Measurements from ENCODE around the gene DDX23.
"Not testable (repeated sequence)": the region's sequence is repeated elsewhere in the genome, so short reads cannot be mapped to it uniquely, and the experiment has no call there.

The DDX23 gene

GRCh38 chr12:48861111-48861510, 9.1 kb upstream of the DDX23 start:
- no peak for DNase-seq

DNA sequence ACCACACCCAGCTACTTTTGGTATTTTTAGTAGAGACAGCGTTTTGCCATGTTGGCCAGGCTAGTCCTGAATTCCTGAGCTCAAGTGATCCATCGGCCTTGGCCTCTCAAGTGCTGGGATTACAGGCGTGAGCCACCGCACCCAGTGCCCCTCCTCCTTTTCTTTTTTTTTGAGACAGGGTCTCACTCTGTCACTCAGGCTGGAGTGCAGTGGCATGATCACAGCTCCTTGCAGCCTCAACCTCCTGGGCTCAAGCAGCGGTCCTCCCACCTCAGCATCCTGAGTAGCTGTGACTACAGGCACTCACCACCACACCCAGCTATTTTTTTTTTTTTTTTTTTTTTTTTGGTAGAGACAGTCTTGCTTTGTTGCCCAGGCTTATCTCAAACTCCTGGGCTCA, 8.3 kb upstream of the DDX23 start:
- DNase-seq: not testable (repeated sequence)

GRCh38 chr12:48859607-48860006, 7.6 kb upstream of the DDX23 start:
- DNase-seq: no peak

DNA sequence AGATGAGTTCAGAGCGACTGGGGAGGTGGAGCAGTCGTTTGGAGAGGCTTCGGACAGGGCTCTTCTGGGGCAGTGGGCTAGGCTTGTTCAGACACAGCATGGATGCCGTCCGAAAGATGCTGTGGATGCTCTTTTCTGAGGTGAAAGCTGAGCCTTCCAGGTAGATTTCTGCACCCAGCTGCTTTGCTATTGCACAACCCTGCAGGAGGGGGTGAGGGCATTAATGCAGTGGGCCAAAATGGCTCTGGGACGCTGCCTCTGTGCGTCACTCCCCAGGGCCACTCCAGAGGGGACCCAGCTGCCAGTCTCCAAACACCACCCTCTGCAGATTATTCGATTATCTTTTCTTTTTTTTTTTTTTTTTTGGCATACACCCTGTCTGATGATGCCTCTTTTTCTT, 6.1 kb upstream of the DDX23 start:
- no peak for DNase-seq

DNA sequence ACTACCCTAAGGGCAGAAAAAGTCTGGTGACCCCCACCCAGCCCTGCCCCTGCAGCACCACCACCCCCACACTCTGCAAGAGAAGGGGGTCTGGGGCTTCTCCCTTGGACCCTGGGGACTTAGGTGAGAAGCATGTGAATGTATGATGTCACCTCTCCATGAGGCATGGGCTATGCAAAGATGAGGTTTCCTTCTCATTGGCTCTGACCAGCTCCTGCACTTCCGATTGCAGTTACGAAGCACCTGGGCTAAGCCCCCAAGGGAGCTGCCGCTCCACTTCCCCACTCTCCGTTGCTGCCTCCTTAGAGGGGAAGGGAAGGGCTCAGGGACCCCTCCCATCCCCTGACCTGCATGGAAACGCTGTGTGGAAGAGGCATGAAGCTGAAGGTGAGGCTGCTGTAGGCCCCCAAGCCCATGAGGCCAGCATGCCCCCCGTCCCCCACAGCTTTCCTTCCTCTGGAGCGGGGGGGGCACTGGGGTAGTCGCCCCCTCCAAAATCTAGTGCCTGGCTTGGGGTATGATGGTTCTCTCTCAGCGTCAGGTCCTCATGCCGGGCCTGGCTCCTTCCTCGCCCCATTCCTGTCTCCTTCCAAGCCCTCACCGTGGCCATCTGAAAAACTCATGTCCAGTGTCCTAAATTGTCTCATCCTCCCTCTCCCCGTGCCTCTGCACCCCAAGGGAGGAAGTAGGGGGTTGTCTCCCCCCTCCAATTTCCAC, 5.5 kb upstream of the DDX23 start:
- DNase-seq: no peak

DNA sequence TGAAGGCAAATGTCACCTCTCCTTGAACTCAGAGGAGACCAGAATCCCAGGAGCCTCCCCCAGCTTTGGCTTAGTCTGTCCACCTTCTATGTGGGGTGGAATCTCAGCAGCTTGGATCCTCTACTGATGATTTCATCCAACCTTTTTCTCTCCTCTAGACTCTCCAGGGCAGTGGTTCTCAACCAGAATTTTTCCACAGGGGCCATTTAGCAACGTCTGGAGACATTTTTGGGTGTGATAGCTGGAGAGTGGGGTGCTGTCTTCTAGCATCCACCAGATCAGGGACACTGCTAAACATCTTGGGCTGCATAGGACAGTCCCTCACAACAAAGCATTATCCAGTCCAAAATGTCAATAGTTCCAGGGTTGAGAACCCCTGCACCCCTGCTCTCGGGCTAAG, 4.4 kb upstream of the DDX23 start:
- DNase-seq: no peak

DNA sequence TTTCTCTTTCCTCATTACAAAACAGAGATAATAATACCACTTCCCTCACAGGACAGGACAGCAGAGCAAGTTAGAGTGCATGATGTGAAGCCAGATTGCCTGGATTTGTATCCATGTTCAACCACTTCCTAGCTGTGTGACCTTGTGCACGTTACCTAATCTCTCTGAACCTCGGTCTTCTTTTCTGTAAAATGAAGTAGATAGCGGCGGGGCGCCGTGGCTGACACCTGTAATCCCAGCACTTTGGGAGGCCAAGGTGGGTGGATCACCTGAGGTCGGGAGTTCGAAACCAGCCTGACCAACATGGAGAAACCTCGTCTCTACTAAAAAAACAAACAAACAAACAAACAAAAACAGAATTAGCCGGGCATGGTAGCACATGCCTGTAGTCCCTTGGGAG, 3.0 kb upstream of the DDX23 start:
- not testable (repeated sequence) for DNase-seq

- no peak for DNase-seq
Observed at GRCh38 chr12:48854488-48854887, 2.5 kb upstream of the DDX23 start.

DNA sequence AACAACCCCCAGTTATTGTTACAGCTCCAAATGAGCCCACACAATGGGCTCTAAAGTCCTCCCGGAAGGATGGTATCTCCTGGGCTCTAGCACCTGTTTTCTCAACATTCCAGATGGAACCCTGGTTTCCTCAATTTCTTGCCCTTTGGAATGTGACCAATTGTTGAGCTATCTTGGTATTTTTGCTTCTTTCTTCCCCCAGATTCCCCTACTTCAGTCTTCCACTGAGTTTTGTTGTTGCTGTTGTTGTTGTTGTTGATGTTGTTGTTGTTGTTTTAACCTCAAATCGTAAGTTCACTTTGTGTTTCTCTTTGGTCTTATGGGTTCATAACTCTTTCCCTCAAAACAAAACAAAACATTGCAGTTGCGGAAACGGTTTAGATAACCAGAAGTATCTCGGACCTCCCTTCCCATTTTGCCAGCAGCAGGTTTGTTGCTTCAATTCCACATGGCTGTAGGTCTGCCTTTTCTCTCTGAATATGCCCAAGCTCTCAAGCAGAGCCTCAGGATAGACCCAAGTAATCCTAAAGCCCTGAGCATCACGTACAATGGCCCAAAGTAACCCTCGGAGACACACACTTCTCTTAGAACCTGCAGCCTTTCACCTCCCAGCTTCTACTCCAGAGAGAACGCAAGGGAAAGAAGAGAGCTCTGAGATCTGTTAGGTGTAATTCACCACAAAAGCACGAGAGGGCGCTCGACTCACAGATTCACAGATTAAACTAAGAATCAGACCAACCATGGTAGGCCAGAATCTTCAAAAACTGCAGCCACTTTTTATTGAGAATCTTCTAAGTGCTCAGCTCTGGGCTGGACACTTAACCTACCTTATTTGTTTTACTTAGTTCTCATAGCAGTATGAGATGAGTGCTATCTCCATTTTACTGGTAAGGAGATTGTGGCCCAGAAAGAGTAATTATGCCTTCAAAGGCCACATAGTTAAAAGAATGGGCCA, 1.0 kb upstream of the DDX23 start:
- peak; percentile 30 to 87 (median 77) for DNase-seq

DNA sequence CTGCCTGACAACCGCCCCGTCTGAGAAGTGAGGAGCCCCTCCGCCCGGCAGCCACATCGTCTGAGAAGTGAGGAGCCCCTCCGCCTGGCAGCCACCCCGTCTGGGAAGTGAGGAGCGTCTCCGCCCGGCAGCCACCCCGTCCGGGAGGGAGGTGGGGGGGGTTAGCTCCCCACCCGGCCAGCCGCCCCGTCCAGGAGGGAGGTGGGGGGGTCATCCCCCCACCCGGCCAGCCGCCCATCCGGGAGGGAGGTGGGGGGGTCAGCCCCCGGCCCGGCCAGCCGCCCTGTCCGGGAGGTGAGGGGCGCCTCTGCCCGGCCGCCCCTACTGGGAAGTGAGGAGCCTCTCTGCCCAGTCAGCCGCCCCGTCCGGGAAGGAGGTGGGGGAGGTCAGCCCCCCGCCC, 9.9 kb downstream of the DDX23 start:
- not testable (repeated sequence) for DNase-seq

DNA sequence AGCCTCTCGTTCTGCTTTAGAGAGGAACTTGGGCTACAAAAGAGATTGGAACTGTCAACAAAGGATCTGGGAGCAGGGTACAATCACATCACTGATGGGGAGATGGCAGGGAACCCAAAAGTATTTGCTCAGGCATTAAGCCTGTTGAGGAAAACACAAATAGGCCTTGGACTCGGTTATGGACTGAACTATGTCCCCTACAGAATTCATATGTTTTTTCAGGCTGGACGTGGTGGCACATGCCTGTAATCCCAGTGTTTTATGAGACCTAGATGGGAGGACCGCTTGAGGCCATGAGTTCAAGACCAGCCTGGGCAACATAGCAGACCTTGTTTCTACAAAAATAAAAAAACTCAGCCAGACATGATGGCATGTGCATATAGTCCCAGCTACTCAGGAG, 13.9 kb downstream of the DDX23 start:
- no peak for DNase-seq

GRCh38 chr12:48832321-48833060, 19.5 kb downstream of the DDX23 start:
- no peak for DNase-seq

GRCh38 chr12:48831257-48831656, 20.7 kb downstream of the DDX23 start:
- DNase-seq: no peak

GRCh38 chr12:48828841-48829575, 23.0 kb downstream of the DDX23 start:
- DNase-seq: no peak

GRCh38 chr12:48828293-48828692, 23.7 kb downstream of the DDX23 start:
- DNase-seq: no peak

DNA sequence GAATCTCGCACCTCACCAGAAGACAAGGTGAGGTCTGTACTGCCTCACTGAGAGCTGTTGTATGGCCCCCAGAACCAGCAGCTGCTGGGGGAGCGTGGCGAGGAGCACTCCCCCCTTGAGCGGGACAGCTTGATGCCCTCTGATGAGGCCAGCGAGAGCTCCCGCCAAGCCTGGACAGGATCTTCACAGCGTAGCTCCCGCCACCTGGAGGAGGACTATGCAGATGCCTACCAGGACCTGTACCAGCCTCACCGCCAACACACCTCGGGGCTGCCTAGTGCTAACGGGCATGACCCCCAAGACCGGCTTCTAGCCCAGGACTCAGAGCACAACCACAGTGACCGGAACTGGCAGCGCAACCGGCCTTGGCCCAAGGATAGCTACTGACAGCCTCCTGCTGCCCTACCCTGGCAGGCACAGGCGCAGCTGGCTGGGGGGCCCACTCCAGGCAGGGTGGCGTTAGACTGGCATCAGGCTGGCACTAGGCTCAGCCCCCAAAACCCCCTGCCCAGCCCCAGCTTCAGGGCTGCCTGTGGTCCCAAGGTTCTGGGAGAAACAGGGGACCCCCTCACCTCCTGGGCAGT, 24.4 kb downstream of the DDX23 start:
- no peak for DNase-seq

DNA sequence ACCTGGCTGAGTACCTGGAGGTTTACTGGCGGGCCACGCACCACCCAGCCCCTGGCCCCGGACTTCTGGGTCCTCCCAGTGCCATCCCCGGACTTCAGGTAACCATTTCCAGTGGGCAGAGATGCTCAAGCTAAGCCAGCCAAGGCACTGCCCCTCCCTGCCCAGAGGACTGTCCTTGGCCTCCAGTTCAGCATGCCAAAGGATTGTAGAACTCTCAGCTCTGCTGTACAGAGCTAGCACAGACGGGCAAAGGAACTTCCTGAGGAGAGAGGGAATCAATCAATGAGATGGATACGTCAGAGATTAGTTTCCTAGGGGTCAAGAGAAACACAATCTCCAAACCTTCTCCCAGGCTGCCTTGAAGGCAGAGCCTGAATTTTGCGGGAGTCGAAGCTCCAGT, 24.9 kb downstream of the DDX23 start:
- no peak for DNase-seq

DNA sequence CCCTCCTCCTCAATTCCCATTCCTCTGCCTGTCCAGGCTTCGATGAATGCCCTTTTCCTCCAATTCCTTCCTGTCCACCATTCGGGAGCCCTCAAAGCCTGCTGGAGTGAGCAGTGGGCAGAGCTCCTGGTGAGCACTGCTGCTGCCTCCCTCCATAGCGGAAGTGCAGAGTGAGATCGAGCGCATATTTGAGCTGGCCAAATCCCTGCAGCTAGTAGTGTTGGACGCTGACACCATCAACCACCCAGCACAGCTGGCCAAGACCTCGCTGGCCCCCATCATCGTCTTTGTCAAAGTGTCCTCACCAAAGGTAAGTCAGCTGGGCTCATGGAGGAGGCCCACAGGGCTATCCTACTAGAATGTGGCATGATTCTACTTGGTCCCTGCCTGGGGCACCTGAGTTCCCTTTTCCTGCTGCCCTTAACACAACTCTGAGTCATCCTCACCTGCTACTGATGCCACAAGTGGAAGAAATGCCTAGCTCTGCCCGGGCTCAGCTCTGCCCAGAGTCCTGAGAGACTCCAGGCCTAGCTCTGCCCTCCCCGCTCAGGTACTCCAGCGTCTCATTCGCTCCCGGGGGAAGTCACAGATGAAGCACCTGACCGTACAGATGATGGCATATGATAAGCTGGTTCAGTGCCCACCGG, 25.6 kb downstream of the DDX23 start:
- DNase-seq: no peak

DNA sequence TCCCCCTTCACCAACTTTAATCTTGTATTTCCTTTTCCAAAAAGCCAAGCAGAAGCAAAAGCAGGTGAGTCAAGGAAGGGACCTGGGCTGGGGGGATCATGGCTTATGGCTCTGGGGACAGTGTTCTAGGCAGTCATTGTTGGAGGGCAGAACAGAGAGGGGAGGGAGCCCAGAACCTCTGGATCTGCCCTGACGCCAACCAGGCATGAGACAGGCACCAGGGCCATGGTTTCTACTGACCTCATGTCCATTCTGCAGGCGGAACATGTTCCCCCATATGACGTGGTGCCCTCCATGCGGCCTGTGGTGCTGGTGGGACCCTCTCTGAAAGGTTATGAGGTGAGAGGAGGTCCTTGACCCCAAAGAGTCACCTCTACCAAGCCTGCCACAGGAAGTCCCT, 27.1 kb downstream of the DDX23 start:
- DNase-seq: no peak

DNA sequence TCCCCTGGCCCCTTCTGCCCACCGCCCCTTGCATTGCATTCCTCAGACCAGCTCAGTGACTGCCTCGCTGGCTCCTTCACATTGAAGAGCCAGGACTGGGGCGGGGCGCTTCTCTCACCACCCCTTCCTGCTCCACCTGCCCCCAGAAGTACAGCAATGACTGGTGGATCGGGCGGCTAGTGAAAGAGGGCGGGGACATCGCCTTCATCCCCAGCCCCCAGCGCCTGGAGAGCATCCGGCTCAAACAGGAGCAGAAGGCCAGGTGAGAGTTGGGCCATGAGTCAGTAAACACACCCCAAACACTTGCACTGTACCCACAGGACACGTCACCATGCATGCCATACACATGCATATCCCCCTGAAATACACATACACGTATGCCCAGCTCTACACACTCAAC, 27.9 kb downstream of the DDX23 start:
- peak in 2 of 5 experiments; percentile 16 to 78 for DNase-seq

- no peak for DNase-seq
Observed at GRCh38 chr12:48823281-48823680, 28.7 kb downstream of the DDX23 start.

DNA sequence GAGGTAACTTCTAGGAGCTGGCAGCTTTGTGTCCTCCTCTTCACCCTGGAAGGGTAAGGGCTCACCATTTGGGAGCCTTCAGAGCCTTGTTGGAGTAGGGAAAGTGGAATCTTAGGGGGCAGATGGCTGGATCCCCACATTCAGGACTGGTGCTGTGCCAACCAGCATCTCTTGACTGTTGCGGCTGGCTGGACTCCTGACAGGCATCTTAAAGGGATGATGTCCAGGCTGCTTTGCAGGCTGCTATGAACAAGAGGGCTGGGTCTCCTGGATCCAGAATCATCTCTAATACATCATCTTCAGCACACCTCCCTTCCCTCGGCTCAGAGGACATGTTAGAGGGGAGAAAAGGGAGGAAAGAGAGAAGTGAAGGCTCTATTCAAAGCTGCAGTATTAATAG, 29.3 kb downstream of the DDX23 start:
- DNase-seq: no peak

Data from T-helper 2 cell (primary cell).